Measurements from ENCODE around the gene CISTR.
"Not testable (repeated sequence)": the region's sequence is repeated elsewhere in the genome, so short reads cannot be mapped to it uniquely, and the experiment has no call there.

The CISTR gene

GRCh38 chr12:53718567-53718966 is 33.2 kb downstream of the CISTR start:
- not testable (repeated sequence) for DNase-seq (ENCODE audit: low read depth)

GRCh38 chr12:53717319-53717718 is 34.5 kb downstream of the CISTR start:
- no peak for DNase-seq (ENCODE audit: low read depth)

DNA sequence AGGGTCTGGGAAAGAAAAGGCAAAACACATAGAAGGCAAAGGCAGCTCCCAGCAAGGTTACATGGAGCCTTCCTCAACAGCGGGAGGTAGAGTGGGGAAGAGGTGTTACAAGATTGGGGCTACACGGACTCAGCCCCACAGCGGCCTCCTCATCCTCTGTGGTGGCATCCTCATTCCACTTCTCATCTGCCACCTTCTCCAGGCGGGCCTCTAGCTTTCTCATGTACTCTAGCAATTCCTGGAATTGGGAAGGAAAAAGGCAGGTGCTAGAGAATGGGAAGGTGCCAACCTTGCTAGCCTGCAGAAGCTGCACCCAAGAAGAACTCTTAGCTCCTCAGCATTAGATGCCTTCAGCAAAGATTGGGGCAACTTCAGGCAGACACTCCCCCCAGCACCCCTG is 37.8 kb downstream of the CISTR start:
- DNase-seq (ENCODE audit: low read depth), result no peak

GRCh38 chr12:53713516-53713915 is 38.3 kb downstream of the CISTR start:
- no peak for DNase-seq (ENCODE audit: low read depth)

- no peak for DNase-seq (ENCODE audit: low read depth)
Observed at GRCh38 chr12:53712059-53712643, 39.6 kb downstream of the CISTR start.

DNA sequence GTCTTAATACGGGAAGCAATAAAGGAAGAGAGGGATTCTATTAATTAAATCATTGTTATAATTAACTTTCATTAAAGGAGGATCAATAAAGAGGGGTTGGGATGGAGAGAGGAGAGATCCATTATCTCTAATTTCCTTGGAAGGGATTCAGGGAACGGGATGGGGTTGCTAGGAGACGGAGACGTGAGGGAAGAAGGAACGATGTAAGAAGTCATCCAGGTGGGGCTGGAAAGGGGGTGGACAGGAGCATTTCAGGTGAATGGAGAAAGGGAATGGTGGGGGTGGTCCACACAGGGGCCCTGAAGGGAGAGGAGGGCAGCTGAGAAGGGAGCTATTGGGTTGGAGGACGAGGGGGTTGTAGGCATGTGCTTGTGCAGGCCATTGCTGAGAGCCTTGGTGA is 41.7 kb downstream of the CISTR start:
- no peak for DNase-seq (ENCODE audit: low read depth)

DNA sequence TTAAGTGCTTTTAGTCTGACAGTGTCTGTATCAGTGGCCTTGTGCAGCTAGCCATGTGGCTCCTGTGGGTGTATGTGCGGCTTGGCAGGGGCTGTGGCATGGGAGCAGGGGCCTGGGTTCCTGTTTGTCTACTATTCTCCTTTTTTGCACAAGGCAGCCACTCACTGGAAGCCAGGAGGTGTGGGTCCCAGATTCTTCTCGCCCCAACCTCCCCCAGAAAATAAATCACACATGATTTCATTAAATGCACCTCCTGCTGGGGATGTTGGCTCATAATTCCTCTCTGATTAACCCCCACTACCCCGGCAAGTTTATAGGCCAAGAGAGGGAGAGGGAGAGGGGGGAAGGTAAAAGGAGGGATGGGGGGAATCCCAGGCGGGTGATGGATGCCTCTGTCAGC is 42.1 kb downstream of the CISTR start:
- DNase-seq (ENCODE audit: low read depth), result no peak

DNA sequence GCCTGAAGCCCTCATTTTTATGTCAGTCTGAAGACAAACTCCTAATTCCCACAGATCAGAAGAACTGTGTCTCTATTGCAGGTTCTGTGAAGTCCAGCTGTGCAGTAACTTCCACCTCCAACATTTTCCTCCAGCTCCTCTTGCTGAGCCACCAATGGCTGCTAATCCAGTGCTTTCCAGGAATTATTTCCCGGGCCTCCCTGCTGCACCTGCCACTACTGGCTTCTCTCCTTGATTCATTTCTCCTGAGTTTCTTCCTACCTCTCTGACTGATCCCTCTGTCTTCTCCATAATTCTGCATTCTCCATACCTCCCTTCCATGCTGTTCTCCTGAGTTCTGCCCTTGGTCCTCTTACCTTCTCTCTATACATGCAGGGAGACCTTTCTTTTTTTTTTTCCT is 45.7 kb downstream of the CISTR start:
- DNase-seq (ENCODE audit: low read depth), result no peak

GRCh38 chr12:53703756-53704155 is 48.0 kb downstream of the CISTR start:
- DNase-seq (ENCODE audit: low read depth), result no peak

GRCh38 chr12:53701518-53702264 is 50.1 kb downstream of the CISTR start:
- DNase-seq (ENCODE audit: low read depth), result peak; percentile 63

DNA sequence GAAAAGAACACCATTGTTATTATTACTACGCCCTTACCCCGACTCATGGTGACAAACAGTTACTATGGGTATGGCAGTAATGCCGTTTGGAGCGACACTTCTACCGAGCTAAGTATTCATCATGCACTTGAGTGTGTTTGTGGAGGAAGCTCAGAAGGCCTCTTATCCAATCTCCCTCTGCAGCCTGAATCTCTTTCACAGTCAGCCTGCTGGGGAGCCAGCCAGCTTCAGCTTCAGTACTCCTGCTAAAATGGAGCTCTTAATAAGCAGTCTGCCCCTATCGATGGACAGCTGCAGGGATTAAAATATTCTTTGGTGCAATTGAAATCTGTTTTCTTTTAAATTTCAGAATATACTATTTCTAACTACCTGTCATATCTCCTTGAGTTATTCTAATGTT is 51.2 kb downstream of the CISTR start:
- DNase-seq (ENCODE audit: low read depth), result no peak

DNA sequence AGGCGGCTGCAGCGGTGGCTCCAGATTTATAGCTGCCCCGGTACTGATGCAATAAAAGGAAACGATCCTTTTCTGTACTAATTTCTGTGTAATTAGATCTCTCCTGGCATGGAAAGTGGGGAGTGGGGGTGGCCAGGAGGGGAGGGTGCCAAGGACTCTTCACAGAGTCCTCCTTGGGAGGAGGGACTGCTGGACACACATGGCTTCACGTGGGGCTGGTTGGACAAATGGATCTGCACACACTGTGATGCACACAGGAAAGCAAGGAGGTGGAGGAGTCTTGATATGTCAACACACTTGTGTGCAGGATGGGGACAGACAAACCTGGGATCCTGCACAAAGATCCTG is 52.1 kb downstream of the CISTR start:
- no peak for DNase-seq (ENCODE audit: low read depth)

- DNase-seq (ENCODE audit: low read depth), result no peak
Observed at GRCh38 chr12:53698948-53699677, 52.7 kb downstream of the CISTR start.

DNA sequence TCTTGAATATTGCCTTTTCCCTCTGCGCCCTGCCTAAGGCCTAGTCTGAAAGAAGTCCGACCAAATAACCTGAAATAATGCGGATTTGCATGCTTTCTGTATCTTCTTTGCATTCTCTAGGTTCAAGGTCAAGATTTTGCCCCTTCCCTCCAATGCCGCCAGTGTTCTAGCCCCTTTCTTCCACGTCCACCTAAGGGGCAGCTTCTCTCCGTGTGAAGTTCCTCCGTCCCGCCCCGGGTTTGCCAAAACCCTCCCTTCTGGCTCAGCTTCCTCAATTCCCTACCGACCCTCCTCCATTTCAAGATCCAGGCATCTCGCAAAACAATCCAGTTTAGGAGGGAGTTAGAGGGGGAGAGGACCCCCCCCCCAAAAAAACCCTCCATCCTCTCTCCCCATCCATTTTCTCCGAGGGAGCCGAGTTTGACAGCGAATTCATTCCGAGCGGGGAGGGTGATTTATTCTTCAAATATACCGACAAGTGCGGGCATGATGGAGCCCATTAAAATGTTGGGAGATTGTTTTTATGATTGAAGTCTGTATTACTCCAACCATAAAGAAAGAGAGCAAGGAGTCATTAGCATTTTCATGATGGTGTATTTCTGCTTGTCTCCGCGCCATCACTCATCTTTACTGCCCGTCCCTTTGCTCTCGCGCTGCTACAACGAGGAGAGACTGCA is 55.0 kb downstream of the CISTR start:
- no peak for DNase-seq (ENCODE audit: low read depth)

Measured in stimulated activated CD4-positive, alpha-beta T cell treated with anti-CD3 and anti-CD28 coated beads, Interleukin-2, amount 100 ng/mL, for 4 hours (primary cell).